ENCODE measurements around the gene PRKCH.

- TF ChIP-seq POLR2A (IDR thresholded peaks at IDR 0.05; ENCODE audit: low read depth, low read length) = peak; percentile 75; the same call in 1 of the 2 replicates
- TF ChIP-seq PAX5 (IDR thresholded peaks at IDR 0.05; ENCODE audit: insufficient read depth, low read length, severe bottlenecking) = no peak
- peak; percentile 50 for TF ChIP-seq POLR2AphosphoS5 (IDR thresholded peaks at IDR 0.05; ENCODE audit: low read depth, low read length)
- no peak for TF ChIP-seq TAF1 (IDR thresholded peaks at IDR 0.05; ENCODE audit: low read depth, low read length)
- peak; percentile 96 for TF ChIP-seq POU2F2 (IDR thresholded peaks at IDR 0.05; ENCODE audit: low read depth, low read length)
Measured at GRCh38 chr14:61501714-61502458, 180.5 kb downstream of the PRKCH start.
